ENCODE data around the gene C12orf43. TPM values are rescaled to one million over a fixed set of nuclear protein-coding genes. Genes with fewer than 3 reads are reported as not detected.

C12orf43 gene
- polyA plus RNA-seq, 5 donors, result 16.7 to 20.8 (median 17.4) TPM

- DNase-seq, result no peak
Measured at GRCh38 chr12:121033625-121034349, 17.5 kb upstream of the C12orf43 start.

- DNase-seq, result no peak
Measured at GRCh38 chr12:121030576-121031212, 14.4 kb upstream of the C12orf43 start.

GRCh38 chr12:121026274-121027045 lies 10.2 kb upstream of the C12orf43 start:
- DNase-seq, result no peak

GRCh38 chr12:121025442-121026226 lies 9.3 kb upstream of the C12orf43 start:
- DNase-seq, result no peak

DNA sequence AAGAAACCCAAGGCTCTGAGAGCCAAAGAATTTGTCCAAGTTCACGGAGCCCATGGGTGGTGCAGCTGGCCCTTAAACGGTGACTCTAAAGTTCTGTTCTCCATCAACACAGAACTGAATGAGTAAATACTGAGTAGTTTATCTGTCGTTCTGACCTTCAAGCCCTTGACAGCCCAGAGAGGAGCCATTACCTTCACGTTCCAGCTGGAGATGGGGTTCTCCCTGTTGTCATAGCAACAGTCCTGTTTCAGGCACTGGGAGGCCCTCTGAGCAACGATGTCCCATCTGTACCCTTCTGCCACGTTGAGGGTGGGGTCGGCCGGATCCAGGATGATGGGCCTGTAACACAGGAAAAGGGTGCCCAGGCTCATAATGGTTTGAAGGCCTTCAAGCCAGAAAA lies 7.5 kb upstream of the C12orf43 start:
- no peak for DNase-seq

GRCh38 chr12:121022713-121023112 lies 6.4 kb upstream of the C12orf43 start:
- DNase-seq, result no peak

GRCh38 chr12:121021754-121022153 lies 5.5 kb upstream of the C12orf43 start:
- no peak for DNase-seq

GRCh38 chr12:121018860-121019617 lies 2.8 kb upstream of the C12orf43 start:
- DNase-seq, result no peak

- DNase-seq, result no peak
Measured at GRCh38 chr12:121017966-121018491, 1.7 kb upstream of the C12orf43 start.

- DNase-seq, result no peak
Measured at GRCh38 chr12:121013715-121014114, 2.6 kb downstream of the C12orf43 start.

- no peak for DNase-seq
Measured at GRCh38 chr12:121011820-121012219, 4.5 kb downstream of the C12orf43 start.

DNA sequence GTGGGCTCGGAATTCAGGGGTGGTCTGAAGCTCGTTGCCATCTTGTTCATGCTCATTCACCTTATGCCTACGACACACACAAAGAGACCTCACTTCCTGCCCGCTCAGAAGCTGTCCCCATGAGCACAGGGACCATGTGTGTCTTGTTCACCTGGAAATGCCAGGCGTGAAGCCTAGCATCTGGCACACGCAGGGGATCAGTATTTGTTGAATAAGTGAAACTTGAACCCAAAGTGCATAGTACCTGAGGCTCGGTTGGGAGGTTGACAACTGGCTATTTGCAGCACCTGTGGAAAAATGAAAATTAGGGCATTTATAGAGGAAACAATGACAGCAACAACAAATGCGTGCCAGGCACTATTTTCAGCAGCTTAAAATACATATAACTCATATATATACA lies 5.4 kb downstream of the C12orf43 start:
- no peak for DNase-seq

GRCh38 chr12:121009741-121010140 lies 6.5 kb downstream of the C12orf43 start:
- no peak for DNase-seq

- DNase-seq, result no peak
Measured at GRCh38 chr12:121008347-121009098, 7.8 kb downstream of the C12orf43 start.

DNA sequence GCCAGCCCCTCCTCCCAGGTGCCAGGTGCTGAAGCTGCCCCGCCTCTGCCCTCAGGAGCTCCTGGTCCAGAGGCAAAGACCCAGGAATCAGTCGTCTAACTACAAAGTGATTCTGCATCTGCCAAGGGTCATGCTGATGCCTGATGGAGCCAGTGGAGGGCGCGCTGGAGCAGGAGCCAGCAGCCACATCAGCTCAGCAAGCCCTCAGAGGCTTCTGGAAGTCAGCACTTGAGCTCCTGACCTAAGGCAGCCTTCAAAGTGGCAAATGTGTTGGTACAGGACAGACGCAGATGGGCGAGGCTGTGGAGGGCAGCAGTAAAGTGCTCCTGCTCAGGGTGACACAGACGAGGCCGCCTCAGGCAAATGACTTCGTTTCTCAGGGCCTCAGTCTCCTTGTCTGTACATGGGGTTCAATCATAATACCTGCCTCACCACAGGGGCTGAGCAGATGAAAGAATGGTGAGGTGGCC lies 10.9 kb downstream of the C12orf43 start:
- DNase-seq, result no peak

DNA sequence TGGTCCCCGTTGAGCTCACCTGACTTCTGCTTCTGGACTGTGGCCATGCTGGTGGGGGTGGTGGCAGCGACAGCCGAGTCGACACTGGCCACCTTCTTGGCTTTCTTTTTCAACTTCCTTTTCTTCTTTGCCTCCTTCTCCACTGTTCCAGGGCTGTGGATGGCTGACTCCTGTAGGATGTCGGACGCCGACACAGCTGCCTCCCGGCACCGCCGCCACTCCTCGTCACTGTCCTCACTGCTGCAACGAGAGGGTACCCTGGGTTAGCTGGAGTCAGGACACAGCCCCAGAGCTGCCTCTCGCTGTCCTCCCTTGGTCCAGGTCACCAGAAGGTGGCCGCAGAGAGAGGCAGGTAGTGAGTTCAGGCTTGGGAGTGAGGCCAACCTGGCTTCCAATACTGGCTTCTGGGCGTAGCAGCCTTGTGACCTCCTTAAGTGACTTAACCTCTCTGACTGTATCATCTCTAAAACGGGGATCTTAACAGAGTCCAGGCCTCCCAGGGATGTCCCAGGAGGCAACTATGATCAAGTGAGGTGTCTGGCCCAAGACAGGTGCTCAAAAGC lies 12.0 kb downstream of the C12orf43 start:
- no peak for DNase-seq

GRCh38 chr12:121003650-121004049 lies 12.6 kb downstream of the C12orf43 start:
- no peak for DNase-seq

DNA sequence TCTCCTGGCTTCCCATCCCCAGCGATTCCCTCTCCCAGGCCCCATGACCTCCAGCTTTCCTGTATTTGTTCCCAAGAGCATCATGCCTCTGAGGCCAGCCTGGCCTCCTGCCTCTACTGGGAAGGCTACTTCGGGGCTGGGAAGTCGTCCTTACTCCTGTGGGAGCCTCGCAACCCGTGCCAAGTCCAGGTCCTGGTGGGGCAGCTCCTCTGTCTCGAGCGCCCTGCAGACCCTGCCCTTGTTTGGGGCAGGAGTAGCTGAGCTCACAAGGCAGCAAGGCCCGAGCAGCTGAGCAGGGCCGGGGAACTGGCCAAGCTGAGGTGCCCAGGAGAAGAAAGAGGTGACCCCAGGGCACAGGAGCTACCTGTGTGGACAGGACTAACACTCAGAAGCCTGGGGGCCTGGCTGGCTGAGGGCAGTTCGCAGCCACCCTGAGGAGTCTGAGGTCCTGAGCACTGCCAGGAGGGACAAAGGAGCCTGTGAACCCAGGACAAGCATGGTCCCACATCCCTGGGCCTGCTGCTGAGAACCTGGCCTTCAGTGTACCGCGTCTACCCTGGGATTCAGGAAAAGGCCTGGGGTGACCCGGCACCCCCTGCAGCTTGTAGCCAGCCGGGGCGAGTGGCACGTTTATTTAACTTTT lies 14.3 kb downstream of the C12orf43 start:
- DNase-seq, result no peak

DNA sequence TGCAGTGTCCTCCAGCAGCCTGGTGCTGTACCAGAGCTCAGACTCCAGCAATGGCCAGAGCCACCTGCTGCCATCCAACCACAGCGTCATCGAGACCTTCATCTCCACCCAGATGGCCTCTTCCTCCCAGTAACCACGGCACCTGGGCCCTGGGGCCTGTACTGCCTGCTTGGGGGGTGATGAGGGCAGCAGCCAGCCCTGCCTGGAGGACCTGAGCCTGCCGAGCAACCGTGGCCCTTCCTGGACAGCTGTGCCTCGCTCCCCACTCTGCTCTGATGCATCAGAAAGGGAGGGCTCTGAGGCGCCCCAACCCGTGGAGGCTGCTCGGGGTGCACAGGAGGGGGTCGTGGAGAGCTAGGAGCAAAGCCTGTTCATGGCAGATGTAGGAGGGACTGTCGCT lies 15.2 kb downstream of the C12orf43 start:
- DNase-seq, result no peak

Measured in right lung (tissue), 5 donors.